Measurements from ENCODE around the gene SLC38A4.

GRCh38 chr12:46787496-46788055 lies 38.2 kb downstream of the SLC38A4 start:
- no peak for TF ChIP-seq CTCF (conservative IDR thresholded peaks at IDR 0.05; ENCODE audit: low read length)
- no peak for TF ChIP-seq EZH2phosphoT487 (IDR thresholded peaks at IDR 0.05; ENCODE audit: borderline replicate concordance)
